ENCODE measurements around the gene RNF157. TPM values are rescaled to one million over a fixed set of nuclear protein-coding genes. Genes with fewer than 3 reads are reported as not detected.

RNF157 gene
- total RNA-seq (2022; extraction: Qiagen RNA extraction; ENCODE audit: low read depth): 5.7 to 8.7 TPM (median 6.8 TPM) in 5 replicates

DNA sequence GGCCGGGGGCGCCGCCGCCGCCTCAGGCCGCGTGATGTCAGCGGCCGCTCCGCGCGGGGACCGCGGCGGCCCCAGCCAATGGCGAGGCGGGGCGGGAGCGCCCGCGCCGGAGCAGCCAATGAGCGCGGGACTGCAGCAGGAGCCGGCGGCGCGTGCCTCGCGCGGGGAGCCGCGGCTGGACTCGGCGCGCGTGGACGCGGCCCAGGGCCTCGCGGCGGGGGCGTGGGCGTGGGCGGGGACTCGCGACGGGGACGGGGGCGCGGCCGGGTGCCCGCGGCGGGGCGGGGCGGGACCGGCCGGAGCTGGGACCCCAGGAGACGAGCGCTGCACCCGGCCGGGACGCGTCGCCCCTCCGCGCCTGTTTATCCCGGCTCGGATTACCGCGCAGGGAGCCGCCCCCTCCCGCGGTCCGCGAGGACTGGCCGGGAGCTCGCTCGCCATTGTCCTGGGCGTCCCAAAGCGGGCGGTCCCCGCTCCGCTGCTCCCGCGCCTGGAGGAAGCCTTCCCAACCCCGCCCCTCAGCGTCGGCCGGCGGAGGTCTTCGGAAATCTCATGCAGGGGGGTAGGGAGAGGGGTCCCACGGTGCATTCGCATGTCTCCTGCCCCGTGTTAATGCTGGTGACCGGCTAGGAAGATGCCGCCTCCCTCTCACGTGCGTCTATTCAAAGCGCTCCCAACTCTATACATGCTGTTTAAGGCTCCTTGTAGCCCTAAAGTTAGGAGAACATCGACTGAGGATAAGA is at the start of gene RNF157:
TSS of gene RNF157 (minus strand) at position 33 of the 743 bp plus-strand sequence. CDS start 253 bp downstream, outside the sequence.

GRCh38 chr17:76264755-76265623 is 24.7 kb upstream of the RNF157 start, which contains the start of gene UBALD2:
Gene UBALD2, plus strand, starts transcription at chr17:76265348. Its CDS starts 158 bp downstream, at chr17:76265506.

GRCh38 chr17:76141212-76142038 is 98.9 kb downstream of the RNF157 start, which contains the start of gene FOXJ1:
Gene FOXJ1, minus strand, starts transcription at chr17:76141245. Its CDS starts 850 bp downstream, at chr17:76140395.

DNA sequence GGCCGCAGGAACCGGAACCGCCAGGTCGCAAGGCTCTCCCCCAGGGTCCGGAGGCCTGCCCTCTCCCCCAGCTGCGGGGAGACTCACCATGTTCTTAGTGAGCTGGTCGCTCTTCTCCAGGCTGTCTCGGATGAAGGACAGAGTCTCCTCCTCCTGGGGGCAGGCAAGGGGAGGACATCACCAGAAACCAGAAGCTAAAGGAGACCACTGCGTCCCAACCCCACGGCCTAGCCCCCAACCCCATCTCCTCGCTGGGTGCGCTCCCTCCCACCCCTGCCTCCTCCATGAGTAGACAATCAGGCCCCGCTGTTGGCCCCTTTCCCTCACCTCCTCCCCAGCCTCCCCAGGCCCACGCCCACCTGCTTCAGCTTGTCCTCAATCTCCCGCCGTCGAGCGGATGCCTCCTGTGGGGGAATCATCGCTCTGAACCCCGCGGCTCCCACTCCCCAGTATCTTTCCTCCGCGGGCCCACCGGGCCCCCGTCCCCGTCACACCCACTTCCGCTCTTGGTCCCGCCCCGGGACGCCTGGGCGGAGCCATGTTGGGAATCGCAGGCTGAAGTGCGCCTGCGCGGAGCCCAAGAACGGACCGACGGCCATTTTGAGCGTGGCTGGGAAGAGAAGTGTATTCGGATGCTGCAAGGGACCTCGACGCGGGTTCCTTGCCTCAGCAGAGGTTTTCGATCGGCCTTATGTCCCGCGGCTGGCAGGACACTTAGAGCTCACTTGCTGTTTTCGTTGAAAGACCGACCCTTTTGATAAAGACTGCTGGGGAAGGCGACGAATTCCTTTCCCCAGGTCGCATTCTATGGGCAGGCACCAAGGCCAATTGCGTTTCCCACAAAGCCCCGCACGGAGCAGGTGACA is 136.8 kb downstream of the RNF157 start, which contains the start of gene EXOC7:
TSS of gene EXOC7 (minus strand) at position 514 of the 866 bp plus-strand sequence. CDS start at position 419, 95 bp downstream.

Other genes starting within 250 kb of the RNF157 start
- gene CDK3, start 239.6 kb downstream of the RNF157 start, total RNA-seq (2022; extraction: Qiagen RNA extraction; ENCODE audit: low read depth): 3.3 to 6.0 TPM (median 5.5 TPM) in 5 replicates
- gene EVPL, start 213.2 kb downstream of the RNF157 start, total RNA-seq (2022; extraction: Qiagen RNA extraction; ENCODE audit: low read depth): 11.9 to 17.9 TPM (median 14.9 TPM) in 5 replicates
- 73.3 to 89.8 TPM (median 87.8 TPM) in 5 replicates for gene SRP68, start 168.0 kb downstream of the RNF157 start, total RNA-seq (2022; extraction: Qiagen RNA extraction; ENCODE audit: low read depth)
- 0.22 to 1.6 TPM (median 1.3 TPM) in 5 replicates for gene GALR2, start 165.7 kb downstream of the RNF157 start, total RNA-seq (2022; extraction: Qiagen RNA extraction; ENCODE audit: low read depth)
- 0.16 to 0.58 TPM (median 0.28 TPM) in 5 replicates for gene ZACN, start 161.3 kb downstream of the RNF157 start, total RNA-seq (2022; extraction: Qiagen RNA extraction; ENCODE audit: low read depth)
- 60.6 to 75.5 TPM (median 70.4 TPM) in 5 replicates for gene EXOC7, start 136.7 kb downstream of the RNF157 start, total RNA-seq (2022; extraction: Qiagen RNA extraction; ENCODE audit: low read depth)
- 0.24 to 0.42 TPM (median 0.35 TPM) in 5 replicates for gene FOXJ1, start 99.2 kb downstream of the RNF157 start, total RNA-seq (2022; extraction: Qiagen RNA extraction; ENCODE audit: low read depth)
- 45.3 to 95.6 TPM (median 71.1 TPM) in 5 replicates for gene UBALD2, start 24.9 kb upstream of the RNF157 start, total RNA-seq (2022; extraction: Qiagen RNA extraction; ENCODE audit: low read depth)
- gene QRICH2, start 67.8 kb upstream of the RNF157 start, total RNA-seq (2022; extraction: Qiagen RNA extraction; ENCODE audit: low read depth): 0.69 to 1.8 TPM (median 1.0 TPM) in 5 replicates
- 48.3 to 74.6 TPM (median 65.8 TPM) in 5 replicates for gene PRPSAP1, start 113.4 kb upstream of the RNF157 start, total RNA-seq (2022; extraction: Qiagen RNA extraction; ENCODE audit: low read depth)
- 50.8 to 65.0 TPM (median 62.2 TPM) in 5 replicates for gene SPHK1, start 144.1 kb upstream of the RNF157 start, total RNA-seq (2022; extraction: Qiagen RNA extraction; ENCODE audit: low read depth)
- 33.3 to 38.6 TPM (median 37.6 TPM) in 5 replicates for gene UBE2O, start 212.7 kb upstream of the RNF157 start, total RNA-seq (2022; extraction: Qiagen RNA extraction; ENCODE audit: low read depth)
- 0.21 to 0.41 TPM (median 0.29 TPM) in 4 of 5 replicates, not detected in the other for gene AANAT, start 227.1 kb upstream of the RNF157 start, total RNA-seq (2022; extraction: Qiagen RNA extraction; ENCODE audit: low read depth)